CD14-positive monocyte (primary cell): ENCODE measurements around the gene BRD9. TPM values are rescaled to one million over a fixed set of nuclear protein-coding genes. Genes with fewer than 3 reads are reported as not detected.

ENCODE experiments used
- DNase-seq, 3 donors: peaks; one replicate each; pipeline ENCODE4 v3.0.0-alpha.2; 2011 to 2022
- H2AFZ ChIP-seq: 2 replicates; pipeline ENCODE4 v1.6.0; 2012; ENCODE audit warnings: mild to moderate bottlenecking, low read depth, low read length, inconsistent platforms; ENCODE audit not compliant: insufficient read depth, poor library complexity, severe bottlenecking
- H3K27ac ChIP-seq, 2 donors: 1 replicate in 1 of 2; 2 replicates in 1 of 2; pipeline ENCODE4 v1.5.1; 2012 to 2013; ENCODE audit warnings: low read length in 2 of 2, control low read depth in 1 of 2, inconsistent platforms in 1 of 2, low read depth in 1 of 2, mild to moderate bottlenecking in 1 of 2
- H3K27me3 ChIP-seq, 2 donors: one replicate each; pipeline versions ENCODE4 v1.6.0 to v1.6.1; 2011 to 2013; ENCODE audit warnings: low read length in 2 of 2; ENCODE audit not compliant: control insufficient read depth in 2 of 2, insufficient read depth in 2 of 2
- H3K36me3 ChIP-seq, 2 donors: replicated peaks in 1 of 2; 1 replicate in 1 of 2; 2 replicates in 1 of 2; pipeline versions ENCODE4 v1.5.1 to v1.6.1; 2012 to 2013; ENCODE audit warnings: low read length in 2 of 2, control low read depth in 1 of 2, inconsistent platforms in 1 of 2, mild to moderate bottlenecking in 1 of 2; ENCODE audit not compliant: insufficient read depth in 2 of 2, control insufficient read depth in 1 of 2
- H3K4me1 ChIP-seq, 2 donors: 1 replicate in 1 of 2; 2 replicates in 1 of 2; pipeline versions ENCODE4 v1.5.1 to v1.6.1; 2012 to 2013; ENCODE audit warnings: low read length in 2 of 2, control low read depth in 1 of 2, inconsistent platforms in 1 of 2, mild to moderate bottlenecking in 1 of 2, moderate library complexity in 1 of 2; ENCODE audit not compliant: insufficient read depth in 2 of 2, control insufficient read depth in 1 of 2
- H3K4me2 ChIP-seq: replicated peaks from 2 replicates; pipeline ENCODE3; 2012; ENCODE audit warnings: low read length, moderate library complexity, mild to moderate bottlenecking; ENCODE audit not compliant: poor library complexity, severe bottlenecking; ENCODE audit errors: extremely low read depth
- H3K4me3 ChIP-seq, 3 experiments: fragments of 200-600 bp in 1 of 3; sonication (generic) in 1 of 3; replicated peaks in 1 of 3; 1 replicate in 2 of 3; 2 replicates in 1 of 3; pipeline ENCODE4 v1.5.1; 2011 to 2013; ENCODE audit warnings: low read length in 3 of 3, mild to moderate bottlenecking in 3 of 3, control low read depth in 2 of 3, low read depth in 2 of 3, inconsistent platforms in 1 of 3, moderate library complexity in 1 of 3
- H3K79me2 ChIP-seq: 2 replicates; pipeline ENCODE4 v1.6.0; 2012; ENCODE audit warnings: mild to moderate bottlenecking, control low read depth, inconsistent platforms, low read length, moderate library complexity; ENCODE audit not compliant: insufficient read depth
- H3K9ac ChIP-seq: 2 replicates; pipeline ENCODE4 v1.6.0; 2017; ENCODE audit warnings: low read length, mild to moderate bottlenecking; ENCODE audit not compliant: insufficient read depth, poor library complexity, severe bottlenecking
- H3K9me3 ChIP-seq, 2 donors: replicated peaks in 1 of 2; 1 replicate in 1 of 2; 2 replicates in 1 of 2; pipeline versions ENCODE4 v1.5.1 to v1.6.1; 2012 to 2013; ENCODE audit warnings: low read length in 2 of 2, control low read depth in 1 of 2; ENCODE audit not compliant: control insufficient read depth in 1 of 2, insufficient read depth in 1 of 2
- H4K20me1 ChIP-seq: 2 replicates; pipeline ENCODE4 v1.6.0; 2012; ENCODE audit warnings: mild to moderate bottlenecking, low read length, control low read depth, moderate library complexity; ENCODE audit not compliant: insufficient read depth
- H3K27ac Mint-ChIP-seq, 7 donors: one replicate each; pipeline ENCODE4 v1.8.0; 2020; ENCODE audit warnings: mild to moderate bottlenecking in 7 of 7, mixed read lengths in 7 of 7, moderate library complexity in 6 of 7, inconsistent platforms in 2 of 7
- H3K27me3 Mint-ChIP-seq, 3 donors: one replicate each; pipeline ENCODE4 v1.8.0; 2021 to 2022; ENCODE audit warnings: low read depth in 3 of 3, mild to moderate bottlenecking in 3 of 3, mixed read lengths in 3 of 3, moderate library complexity in 3 of 3, inconsistent platforms in 1 of 3
- H3K36me3 Mint-ChIP-seq, 2 donors: one replicate each; pipeline ENCODE4 v1.8.0; 2020; ENCODE audit warnings: mixed read lengths in 2 of 2, inconsistent platforms in 1 of 2, mild to moderate bottlenecking in 1 of 2
- H3K4me1 Mint-ChIP-seq: one replicate; pipeline ENCODE4 v1.8.0; 2020; ENCODE audit warnings: mild to moderate bottlenecking, mixed read lengths
- H3K4me3 Mint-ChIP-seq, 2 donors: one replicate each; pipeline ENCODE4 v1.8.0; 2020; ENCODE audit warnings: mild to moderate bottlenecking in 2 of 2, mixed read lengths in 2 of 2, moderate library complexity in 1 of 2
- H3K9me3 Mint-ChIP-seq, 7 donors: one replicate each; pipeline ENCODE4 v1.8.0; 2020 to 2022; ENCODE audit warnings: mixed read lengths in 7 of 7, mild to moderate bottlenecking in 6 of 7, moderate library complexity in 6 of 7, inconsistent platforms in 2 of 7
- CTCF ChIP-seq: fragments of 200-600 bp; IDR thresholded peaks from one replicate; pipeline ENCODE4 v1.8.0; 2022; ENCODE audit warnings: antibody characterized with exemption, mild to moderate bottlenecking
- WGBS: methylation state at CpG from one replicate; pipeline ENCODE4 v1.1.5; 2013; ENCODE audit warnings: missing lambda C conversion rate; ENCODE audit not compliant: insufficient coverage; 5-methylcytosine and 5-hydroxymethylcytosine counted together
- intact Hi-C, 2 donors: fragments of 100-400 bp; cut with micrococcal nuclease; formaldehyde crosslinking; loops; one replicate each; pipeline versions ENCODE4 v1.15.0 to v1.15.1; 2023
- polyA plus RNA-seq, 3 donors: library from polyadenylated mRNA; depleted of rRNA in 1 of 3; unstranded in 2 of 3; stranded (reverse) in 1 of 3; fragments of 300-500 nt in 2 of 3; fragments of >200 nt in 1 of 3; fragmentation: Illumina TruSeq in 2 of 3; gene quantifications; 1 replicate in 2 of 3; 2 replicates in 1 of 3; pipeline ENCODE4 v1.2.3, GENCODE V29; 2012 to 2021

The BRD9 gene
- polyA plus RNA-seq, 3 donors = 5.3 to 22.7 (median 9.3) TPM

DNA sequence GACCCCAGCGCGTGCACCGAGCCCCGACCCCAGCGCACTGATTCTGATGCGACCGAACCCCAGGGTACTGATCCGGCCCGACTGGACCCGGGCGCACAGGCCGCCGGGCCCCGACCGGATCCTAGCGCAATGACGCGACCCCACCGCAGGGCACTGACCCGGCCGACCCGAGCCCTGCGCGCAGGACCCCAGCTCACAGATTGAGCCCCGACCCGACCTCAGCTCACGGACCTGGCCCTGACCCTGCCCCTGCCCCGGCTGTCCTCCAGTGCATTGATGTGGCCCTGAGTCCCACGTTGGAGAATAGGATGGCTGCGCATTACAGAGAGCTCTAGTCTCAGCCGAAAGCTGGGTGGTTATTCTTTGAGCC lies 521 bp upstream of the BRD9 start:
- Histone ChIP-seq H3K36me3 (peaks cover 28 to 54% of the 10 kb centered on the region in 2 donors), H3K4me1 (peaks cover 22 to 28% of the 10 kb centered on the region in 2 donors), H3K4me3 (peak overlapping the region; percentile 33 to 88 (median 41)), H3K27ac (no peak overlapping the region), H3K79me2 (peaks cover 41% of the 10 kb centered on the region), H3K9ac (peak overlapping the region; percentile 8), H2AFZ (peak overlapping the region; percentile 83), H3K27me3 (no peaks in the 10 kb centered on the region), H3K4me2 (peak overlapping the region; percentile 90), H3K9me3 (no peaks in the 10 kb centered on the region), H4K20me1 (peaks cover 24% of the 10 kb centered on the region)
- TF ChIP-seq CTCF = no peak
- Mint-ChIP-seq H3K36me3 (peaks cover 39 to 53% of the 10 kb centered on the region in 2 donors), H3K9me3 (no peaks in the 10 kb centered on the region), H3K4me1 (peaks cover 19% of the 10 kb centered on the region), H3K27ac (peak overlapping the region in 1 of 7 donors; percentile 46), H3K4me3 (peak overlapping the region; percentile 61 to 62), H3K27me3 (peaks cover 0 to 2% (median 0%) of the 10 kb centered on the region in 3 donors)
- DNase-seq = no peak
- WGBS = 4% methylated on average over 31 of the region's 31 CpGs
- intact Hi-C loops = loop anchor here (5.0 to 10.0 kb wide), 5 partner anchors 281 to 912 kb away; partner anchors contain the start of genes CEP72 (in 1 of the 2), CLPTM1L (in 1 of the 2), NDUFS6 (in 1 of the 2) and PDCD6 (in 1 of the 2)

GRCh38 chr5:891837-892393 lies 686 bp downstream of the BRD9 start:
- no peak for DNase-seq
- H3K27ac Mint-ChIP-seq = peak overlapping the region; percentile 87 to 96 (median 90)
- H3K27ac ChIP-seq = peak overlapping the region; percentile 10 to 90
- peak overlapping the region; percentile 73 to 88 (median 76) for H3K4me3 ChIP-seq
- 41% methylated on average over 11 of the region's 25 CpGs for WGBS
- H3K4me2 ChIP-seq = peak overlapping the region; percentile 90
- H3K36me3 ChIP-seq = peaks cover 40 to 65% of the 10 kb centered on the region in 2 donors
- intact Hi-C loops = loop anchor here (5.0 to 10.0 kb wide), 5 partner anchors 280 to 913 kb away; partner anchors contain the start of genes CEP72 (in 1 of the 2), CLPTM1L (in 1 of the 2), NDUFS6 (in 1 of the 2) and PDCD6 (in 1 of the 2)
- H3K27me3 Mint-ChIP-seq = peaks cover 0 to 2% (median 0%) of the 10 kb centered on the region in 3 donors
- peaks cover 50 to 66% of the 10 kb centered on the region in 2 donors for H3K36me3 Mint-ChIP-seq
- H4K20me1 ChIP-seq = peaks cover 28% of the 10 kb centered on the region
- H3K9me3 ChIP-seq = no peaks in the 10 kb centered on the region
- H3K4me3 Mint-ChIP-seq = peak overlapping the region; percentile 89 to 93
- no peaks in the 10 kb centered on the region for H3K9me3 Mint-ChIP-seq
- H3K9ac ChIP-seq = peak overlapping the region; percentile 86
- H3K27me3 ChIP-seq = no peaks in the 10 kb centered on the region
- H3K79me2 ChIP-seq = peaks cover 41% of the 10 kb centered on the region
- TF ChIP-seq CTCF = no peak
- peaks cover 22 to 28% of the 10 kb centered on the region in 2 donors for H3K4me1 ChIP-seq
- H2AFZ ChIP-seq = peak overlapping the region; percentile 83
- peaks cover 19% of the 10 kb centered on the region for H3K4me1 Mint-ChIP-seq
